CD4-positive, alpha-beta T cell treated with Interferon gamma for 1 hour (primary cell): ENCODE data around the gene LEF1.
A peak's percentile ranks its signal among the peaks of the same experiment; 100 is the strongest.

ENCODE experiments used
- DNase-seq: peaks from one replicate; pipeline ENCODE4 v3.0.0-alpha.2; 2020

The LEF1 gene

GRCh38 chr4:108146336-108146735 is 22.4 kb downstream of the LEF1 start:
- no peak for DNase-seq

- DNase-seq, result no peak
Observed at GRCh38 chr4:108144451-108144850, 24.3 kb downstream of the LEF1 start.

GRCh38 chr4:108143515-108143914 is 25.2 kb downstream of the LEF1 start:
- DNase-seq, result no peak

GRCh38 chr4:108142870-108143269 is 25.9 kb downstream of the LEF1 start:
- no peak for DNase-seq

- no peak for DNase-seq
Observed at GRCh38 chr4:108141213-108141950, 27.4 kb downstream of the LEF1 start.

GRCh38 chr4:108140328-108140727 is 28.4 kb downstream of the LEF1 start:
- DNase-seq, result no peak

- no peak for DNase-seq
Observed at GRCh38 chr4:108139089-108139488, 29.6 kb downstream of the LEF1 start.

GRCh38 chr4:108135549-108136209 is 33.1 kb downstream of the LEF1 start:
- no peak for DNase-seq

- DNase-seq, result no peak
Observed at GRCh38 chr4:108130955-108131354, 37.8 kb downstream of the LEF1 start.

- no peak for DNase-seq
Observed at GRCh38 chr4:108129196-108129595, 39.5 kb downstream of the LEF1 start.

GRCh38 chr4:108126806-108127205 is 41.9 kb downstream of the LEF1 start:
- DNase-seq, result no peak

GRCh38 chr4:108120789-108121188 is 47.9 kb downstream of the LEF1 start:
- no peak for DNase-seq

GRCh38 chr4:108119199-108119800 is 49.4 kb downstream of the LEF1 start:
- no peak for DNase-seq

- DNase-seq, result no peak
Observed at GRCh38 chr4:108118505-108118904, 50.2 kb downstream of the LEF1 start.

GRCh38 chr4:108117418-108118182 is 51.1 kb downstream of the LEF1 start:
- DNase-seq, result no peak

- DNase-seq, result no peak
Observed at GRCh38 chr4:108116423-108117168, 52.1 kb downstream of the LEF1 start.

GRCh38 chr4:108115168-108115526 is 53.6 kb downstream of the LEF1 start:
- no peak for DNase-seq

- no peak for DNase-seq
Observed at GRCh38 chr4:108114503-108114902, 54.2 kb downstream of the LEF1 start.

- DNase-seq, result peak; percentile 58
Observed at GRCh38 chr4:108113229-108113628, 55.5 kb downstream of the LEF1 start.

- no peak for DNase-seq
Observed at GRCh38 chr4:108111781-108112180, 57.0 kb downstream of the LEF1 start.

GRCh38 chr4:108110450-108110849 is 58.3 kb downstream of the LEF1 start:
- DNase-seq, result no peak

GRCh38 chr4:108109997-108110416 is 58.7 kb downstream of the LEF1 start:
- no peak for DNase-seq

- no peak for DNase-seq
Observed at GRCh38 chr4:108109111-108109510, 59.6 kb downstream of the LEF1 start.
